ENCODE data around the gene SAFB2. TPM values are rescaled to one million over a fixed set of nuclear protein-coding genes. Genes with fewer than 3 reads are reported as not detected.

SAFB2 gene
- total and polyA plus RNA-seq, 2 experiments from 2014 or later = 55.5 to 71.8 TPM

DNA sequence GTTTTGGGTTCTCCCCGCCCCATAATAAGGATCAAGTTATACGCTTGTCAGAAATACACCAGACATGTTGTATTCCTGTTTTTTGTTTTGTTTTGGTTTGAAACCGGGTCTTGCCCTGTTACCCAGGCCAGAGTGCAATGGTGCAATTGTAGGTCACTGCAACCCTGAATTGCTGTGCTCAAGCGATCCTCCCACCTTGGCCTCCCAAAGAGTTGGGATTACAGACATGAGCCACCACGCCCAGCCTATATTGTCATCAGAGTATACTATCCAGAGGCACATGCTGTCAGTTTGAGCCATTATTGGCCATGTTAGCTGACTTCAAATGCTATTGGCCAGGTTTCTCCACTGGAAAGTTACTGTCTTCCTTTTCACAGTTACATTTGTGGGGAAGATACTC, 10.1 kb upstream of the SAFB2 start:
- DNase-seq (ENCODE audit: low read depth in 1 of 2, low spot score in 1 of 2) = no peak
- no peak for TF ChIP-seq CTCF (IDR thresholded peaks at IDR 0.05; ENCODE audit: low read depth, low read length)

GRCh38 chr19:5632241-5632612, 9.7 kb upstream of the SAFB2 start:
- peaks cover 23% of the 10 kb centered on the region for H3K36me3 ChIP-seq
- no peaks in the 10 kb centered on the region for H3K4me1 ChIP-seq (ENCODE audit: low read depth)
- no peak for TF ChIP-seq CTCF (IDR thresholded peaks at IDR 0.05; ENCODE audit: low read depth, low read length)
- no peak overlapping the region for H3K4me3 ChIP-seq
- no peak overlapping the region for H3K27ac ChIP-seq
- no peaks in the 10 kb centered on the region for H3K9me3 ChIP-seq (ENCODE audit: low read depth)
- no peaks in the 10 kb centered on the region for H3K27me3 ChIP-seq
- DNase-seq (ENCODE audit: low read depth in 1 of 2, low spot score in 1 of 2) = no peak

More for the DNA sequence above, 10.1 kb upstream of the SAFB2 start:
- Histone ChIP-seq H3K9me3 (ENCODE audit: low read depth) (no peaks in the 10 kb centered on the region), H3K27me3 (no peaks in the 10 kb centered on the region), H3K4me1 (ENCODE audit: low read depth) (no peaks in the 10 kb centered on the region), H3K4me3 (no peak overlapping the region), H3K36me3 (peaks cover 18% of the 10 kb centered on the region), H3K27ac (no peak overlapping the region)

DNA sequence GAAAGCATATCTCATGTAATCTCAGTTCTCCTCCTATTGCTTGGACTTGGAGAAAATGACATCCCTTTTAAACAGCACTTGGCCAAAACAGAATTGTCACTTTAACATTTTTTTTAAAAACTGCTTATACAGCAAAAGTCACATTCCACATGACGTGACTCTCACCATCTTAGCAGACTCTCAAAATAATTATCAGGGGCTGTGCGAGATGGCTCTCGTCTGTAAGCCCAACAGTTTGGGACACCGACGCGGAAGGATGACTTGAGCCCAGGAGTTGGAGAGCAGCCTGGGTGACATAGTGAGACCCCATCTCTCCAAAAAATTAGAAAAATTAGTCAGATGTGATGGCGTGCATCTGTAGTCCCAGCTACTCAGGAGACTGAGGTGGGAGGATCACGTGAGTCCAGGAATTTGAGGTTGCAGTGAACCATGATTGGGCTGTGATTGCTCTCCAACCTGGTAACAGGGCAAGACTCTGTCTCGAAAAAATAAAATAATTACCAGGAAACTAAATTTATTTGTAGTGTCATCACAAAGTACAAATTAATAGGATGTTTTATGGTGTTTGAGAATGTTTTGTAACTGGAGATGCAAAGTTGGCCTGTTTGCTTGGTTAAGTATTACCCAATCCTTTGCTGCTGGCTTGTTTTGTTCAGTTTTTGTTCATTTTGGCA, 9.1 kb upstream of the SAFB2 start:
- peak in 1 of 2 donors; percentile 35 for DNase-seq (ENCODE audit: low read depth in 1 of 2, low spot score in 1 of 2)
- Histone ChIP-seq H3K27me3 (no peaks in the 10 kb centered on the region), H3K4me3 (no peak overlapping the region), H3K9me3 (ENCODE audit: low read depth) (no peaks in the 10 kb centered on the region), H3K27ac (peak overlapping the region; percentile 0), H3K4me1 (ENCODE audit: low read depth) (no peaks in the 10 kb centered on the region), H3K36me3 (peaks cover 28% of the 10 kb centered on the region)
- no peak for TF ChIP-seq CTCF (IDR thresholded peaks at IDR 0.05; ENCODE audit: low read depth, low read length)

GRCh38 chr19:5628919-5629481, 6.4 kb upstream of the SAFB2 start:
- DNase-seq (ENCODE audit: low read depth in 1 of 2, low spot score in 1 of 2) = no peak
- peaks cover 32% of the 10 kb centered on the region for H3K36me3 ChIP-seq
- no peaks in the 10 kb centered on the region for H3K27me3 ChIP-seq
- no peak for TF ChIP-seq CTCF (IDR thresholded peaks at IDR 0.05; ENCODE audit: low read depth, low read length)
- no peaks in the 10 kb centered on the region for H3K9me3 ChIP-seq (ENCODE audit: low read depth)
- H3K4me3 ChIP-seq = no peak overlapping the region
- no peak overlapping the region for H3K27ac ChIP-seq
- H3K4me1 ChIP-seq (ENCODE audit: low read depth) = peaks cover 7% of the 10 kb centered on the region

DNA sequence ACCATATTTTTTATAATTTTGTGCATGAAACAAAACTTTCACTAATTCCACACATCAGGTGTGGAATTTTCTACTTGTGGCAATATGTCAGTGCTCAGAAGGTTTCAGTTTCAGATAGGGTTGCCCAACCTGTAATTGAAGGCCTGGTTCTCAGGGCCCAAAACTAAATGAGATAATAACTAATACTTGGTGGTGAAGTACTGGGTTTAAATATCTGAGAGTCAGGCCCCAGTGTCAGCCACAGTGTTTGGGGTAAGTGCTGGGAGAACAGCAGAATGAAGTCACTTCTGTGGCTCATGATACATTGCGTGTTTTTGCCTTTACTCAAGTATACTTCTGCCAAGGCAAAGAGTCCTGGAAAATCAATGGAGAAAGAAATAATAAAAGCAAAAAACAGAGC, 5.9 kb upstream of the SAFB2 start:
- H3K27ac ChIP-seq = no peak overlapping the region
- H3K4me1 ChIP-seq (ENCODE audit: low read depth) = peaks cover 7% of the 10 kb centered on the region
- no peak overlapping the region for H3K4me3 ChIP-seq
- DNase-seq (ENCODE audit: low read depth in 1 of 2, low spot score in 1 of 2) = no peak
- H3K36me3 ChIP-seq = peaks cover 32% of the 10 kb centered on the region
- no peaks in the 10 kb centered on the region for H3K9me3 ChIP-seq (ENCODE audit: low read depth)
- no peaks in the 10 kb centered on the region for H3K27me3 ChIP-seq
- TF ChIP-seq CTCF (IDR thresholded peaks at IDR 0.05; ENCODE audit: low read depth, low read length) = no peak

All from cardiac muscle cell (in vitro differentiated cells and primary cell).